HG03159 (cell line): ENCODE data around the gene SLC25A2.
"Not testable (repeated sequence)": the region's sequence is repeated elsewhere in the genome, so short reads cannot be mapped to it uniquely, and the experiment has no call there.

ENCODE experiments used
- ATAC-seq: cut with Tn5 transposase; IDR thresholded peaks from one replicate; pipeline ENCODE4 v1.9.1; 2021; ENCODE audit warnings: mild to moderate bottlenecking, moderate library complexity; ENCODE audit not compliant: unreplicated experiment

The SLC25A2 gene

GRCh38 chr5:141303756-141304155 is at the start of gene SLC25A2:
SLC25A2 (minus strand) TSS chr5:141304049; CDS start chr5:141303865, 184 bp downstream.
- no peak for ATAC-seq

GRCh38 chr5:141351591-141351990 is 47.7 kb upstream of the SLC25A2 start:
- no peak for ATAC-seq

- ATAC-seq = no peak
These were observed 46.2 kb upstream of the SLC25A2 start, which contains the start of gene PCDHGB1 for GRCh38 chr5:141349917-141350619. PCDHGB1 (plus strand) TSS chr5:141350099; CDS start chr5:141350261, 162 bp downstream.

DNA sequence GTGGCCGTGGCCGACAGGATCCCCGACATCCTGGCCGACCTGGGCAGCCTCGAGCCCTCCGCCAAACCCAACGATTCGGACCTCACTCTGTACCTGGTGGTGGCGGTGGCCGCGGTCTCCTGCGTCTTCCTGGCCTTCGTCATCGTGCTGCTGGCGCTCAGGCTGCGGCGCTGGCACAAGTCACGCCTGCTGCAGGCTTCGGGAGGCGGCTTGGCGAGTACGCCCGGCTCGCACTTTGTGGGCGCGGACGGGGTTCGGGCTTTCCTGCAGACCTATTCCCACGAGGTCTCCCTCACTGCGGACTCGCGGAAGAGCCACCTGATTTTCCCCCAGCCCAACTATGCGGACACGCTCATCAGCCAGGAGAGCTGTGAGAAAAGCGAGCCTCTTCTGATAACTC is 42.2 kb upstream of the SLC25A2 start:
- ATAC-seq = not testable (repeated sequence)

GRCh38 chr5:141345327-141345726 is 41.5 kb upstream of the SLC25A2 start:
- ATAC-seq = no peak

DNA sequence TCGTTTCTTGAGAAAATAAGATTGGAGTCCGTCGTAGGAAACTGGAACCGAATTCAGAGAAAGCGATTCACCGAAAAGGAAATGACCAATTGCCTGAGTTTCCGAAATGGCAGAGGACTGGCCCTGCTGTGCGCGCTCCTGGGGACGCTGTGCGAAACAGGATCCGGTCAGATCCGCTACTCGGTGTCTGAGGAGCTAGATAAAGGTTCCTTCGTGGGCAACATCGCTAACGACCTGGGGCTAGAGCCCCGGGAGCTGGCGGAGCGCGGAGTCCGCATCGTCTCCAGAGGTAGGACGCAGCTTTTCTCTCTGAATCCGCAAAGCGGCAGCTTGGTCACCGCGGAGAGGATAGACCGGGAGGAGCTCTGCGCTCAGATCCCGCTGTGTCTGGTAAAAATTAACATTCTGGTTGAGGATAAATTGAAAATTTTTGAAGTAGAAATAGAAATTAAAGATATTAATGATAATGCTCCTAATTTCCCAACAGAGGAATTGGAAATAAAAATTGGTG is 40.2 kb upstream of the SLC25A2 start:
- no peak for ATAC-seq

GRCh38 chr5:141343242-141343952 is 39.5 kb upstream of the SLC25A2 start, which contains the start of gene PCDHGA3:
PCDHGA3 (plus strand) TSS chr5:141343829; CDS start chr5:141344034, 205 bp downstream.
- no peak for ATAC-seq

- no peak for ATAC-seq
These were observed 38.9 kb upstream of the SLC25A2 start for GRCh38 chr5:141342773-141343172.

DNA sequence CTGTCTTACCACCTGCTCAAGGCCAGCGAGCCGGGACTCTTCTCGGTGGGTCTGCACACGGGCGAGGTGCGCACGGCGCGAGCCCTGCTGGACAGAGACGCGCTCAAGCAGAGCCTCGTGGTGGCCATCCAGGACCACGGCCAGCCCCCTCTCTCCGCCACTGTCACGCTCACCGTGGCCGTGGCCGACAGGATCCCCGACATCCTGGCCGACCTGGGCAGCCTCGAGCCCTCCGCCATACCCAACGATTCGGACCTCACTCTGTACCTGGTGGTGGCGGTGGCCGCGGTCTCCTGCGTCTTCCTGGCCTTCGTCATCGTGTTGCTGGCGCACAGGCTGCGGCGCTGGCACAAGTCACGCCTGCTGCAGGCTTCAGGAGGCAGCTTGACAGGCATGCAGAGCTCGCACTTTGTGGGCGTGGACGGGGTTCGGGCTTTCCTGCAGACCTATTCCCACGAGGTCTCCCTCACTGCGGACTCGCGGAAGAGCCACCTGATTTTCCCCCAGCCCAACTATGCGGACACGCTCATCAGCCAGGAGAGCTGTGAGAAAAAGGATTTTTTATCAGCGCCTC is 37.0 kb upstream of the SLC25A2 start:
- ATAC-seq = not testable (repeated sequence)

DNA sequence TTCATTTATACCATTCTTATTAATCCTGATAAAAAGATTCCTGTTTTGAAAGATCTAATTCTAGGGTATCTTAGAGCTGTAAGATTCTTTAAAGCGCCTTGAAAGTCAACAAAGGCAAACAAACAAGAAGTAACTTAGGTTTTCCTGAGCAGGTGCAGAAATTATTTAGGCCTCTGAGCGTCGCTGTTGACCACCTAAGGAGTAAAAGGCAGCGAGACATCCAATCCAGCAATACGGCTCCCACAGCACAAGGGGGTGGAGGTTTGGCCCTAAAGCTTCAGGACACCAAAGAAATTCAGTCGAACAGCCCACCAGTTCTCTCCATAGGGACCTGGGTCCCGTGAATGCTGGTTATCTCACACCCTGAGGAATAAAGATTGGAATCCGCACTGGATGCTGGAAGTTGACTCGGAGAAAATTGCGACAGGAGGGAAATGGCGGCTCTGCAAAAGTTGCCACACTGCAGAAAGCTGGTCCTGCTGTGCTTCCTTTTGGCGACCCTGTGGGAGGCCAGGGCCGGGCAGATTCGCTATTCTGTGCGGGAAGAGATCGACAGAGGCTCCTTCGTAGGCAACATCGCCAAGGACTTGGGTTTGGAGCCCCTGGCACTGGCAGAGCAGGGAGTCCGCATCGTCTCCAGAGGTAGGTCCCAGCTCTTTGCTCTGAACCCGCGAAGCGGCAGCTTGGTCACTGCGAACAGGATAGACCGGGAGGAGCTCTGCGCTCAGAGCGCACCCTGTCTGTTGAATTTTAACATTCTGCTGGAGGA is 34.9 kb upstream of the SLC25A2 start, which contains the start of gene PCDHGA2:
PCDHGA2 (plus strand) TSS at position 223 of the 769 bp plus-strand sequence.
- ATAC-seq = no peak

- ATAC-seq = not testable (repeated sequence)
These were observed 28.7 kb upstream of the SLC25A2 start for GRCh38 chr5:141332571-141332970.

DNA sequence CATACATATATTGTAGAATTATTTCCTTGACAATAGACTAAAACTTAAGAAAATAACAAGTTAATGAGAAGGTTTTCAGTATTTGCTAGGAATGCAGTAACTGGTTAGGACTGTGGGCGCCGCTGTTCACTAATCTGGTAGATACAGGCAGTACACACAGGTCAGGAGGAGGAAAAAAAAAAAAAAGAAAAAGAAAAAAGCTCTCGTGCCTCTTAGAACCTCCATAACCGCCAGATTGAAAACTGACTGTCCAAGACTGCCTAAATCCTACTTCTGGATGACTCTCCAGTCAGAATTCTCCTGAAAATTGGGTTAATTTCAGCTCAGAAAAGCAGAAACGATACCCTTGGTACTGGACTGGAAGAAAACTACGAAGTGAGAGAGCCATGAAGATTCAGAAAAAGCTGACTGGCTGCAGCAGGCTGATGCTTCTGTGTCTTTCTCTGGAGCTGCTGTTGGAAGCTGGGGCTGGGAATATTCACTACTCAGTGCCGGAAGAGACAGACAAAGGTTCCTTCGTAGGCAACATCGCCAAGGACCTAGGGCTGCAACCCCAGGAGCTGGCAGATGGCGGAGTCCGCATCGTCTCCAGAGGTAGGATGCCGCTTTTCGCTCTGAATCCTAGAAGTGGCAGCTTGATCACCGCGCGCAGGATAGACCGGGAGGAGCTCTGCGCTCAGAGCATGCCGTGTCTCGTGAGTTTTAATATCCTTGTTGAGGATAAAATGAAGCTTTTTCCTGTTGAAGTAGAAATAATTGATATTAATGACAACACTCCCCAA is 26.6 kb upstream of the SLC25A2 start, which contains the start of gene PCDHGA1:
PCDHGA1 (plus strand) TSS at position 216 of the 782 bp plus-strand sequence.
- ATAC-seq = peak; percentile 56

GRCh38 chr5:141328231-141328630 is 24.4 kb upstream of the SLC25A2 start:
- ATAC-seq = no peak

DNA sequence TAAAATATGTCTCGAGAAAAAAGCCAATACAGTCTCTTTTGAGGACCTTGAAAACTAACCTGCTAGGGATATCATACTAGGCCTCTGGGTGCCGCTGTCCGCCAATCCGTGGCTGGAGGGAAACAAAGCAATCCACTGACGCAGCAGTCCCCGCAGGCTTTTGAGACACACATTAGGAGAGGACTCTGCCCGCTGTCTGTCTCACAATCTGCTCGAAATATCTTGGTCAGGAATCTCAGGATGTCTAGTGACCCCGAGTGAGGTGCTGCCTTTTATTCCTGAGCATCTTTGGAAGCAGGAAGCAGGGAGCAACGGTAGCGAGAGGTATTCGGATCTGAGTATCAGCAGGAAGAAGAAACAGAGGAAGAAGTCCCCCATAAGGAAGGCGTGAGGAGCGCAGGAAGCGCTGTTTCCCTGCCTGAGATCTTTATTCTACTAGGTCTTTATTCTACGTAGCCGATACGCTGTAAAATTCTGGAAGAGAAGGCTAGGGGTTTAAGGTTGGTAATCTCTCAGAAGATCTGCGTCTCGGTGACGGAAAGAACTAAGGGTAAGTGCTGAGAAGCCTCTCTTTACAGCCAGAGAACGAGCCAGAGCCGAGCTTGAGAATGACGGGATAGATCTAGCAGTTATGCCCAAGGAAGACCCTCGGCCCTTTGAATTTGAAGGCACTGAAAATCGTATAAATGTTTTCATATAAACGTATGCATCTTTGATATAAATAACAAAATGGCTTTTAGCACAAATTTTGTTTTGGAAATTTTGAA is 22.4 kb upstream of the SLC25A2 start:
- ATAC-seq = peak; percentile 62

GRCh38 chr5:141322261-141322660 is 18.4 kb upstream of the SLC25A2 start:
- ATAC-seq = no peak

DNA sequence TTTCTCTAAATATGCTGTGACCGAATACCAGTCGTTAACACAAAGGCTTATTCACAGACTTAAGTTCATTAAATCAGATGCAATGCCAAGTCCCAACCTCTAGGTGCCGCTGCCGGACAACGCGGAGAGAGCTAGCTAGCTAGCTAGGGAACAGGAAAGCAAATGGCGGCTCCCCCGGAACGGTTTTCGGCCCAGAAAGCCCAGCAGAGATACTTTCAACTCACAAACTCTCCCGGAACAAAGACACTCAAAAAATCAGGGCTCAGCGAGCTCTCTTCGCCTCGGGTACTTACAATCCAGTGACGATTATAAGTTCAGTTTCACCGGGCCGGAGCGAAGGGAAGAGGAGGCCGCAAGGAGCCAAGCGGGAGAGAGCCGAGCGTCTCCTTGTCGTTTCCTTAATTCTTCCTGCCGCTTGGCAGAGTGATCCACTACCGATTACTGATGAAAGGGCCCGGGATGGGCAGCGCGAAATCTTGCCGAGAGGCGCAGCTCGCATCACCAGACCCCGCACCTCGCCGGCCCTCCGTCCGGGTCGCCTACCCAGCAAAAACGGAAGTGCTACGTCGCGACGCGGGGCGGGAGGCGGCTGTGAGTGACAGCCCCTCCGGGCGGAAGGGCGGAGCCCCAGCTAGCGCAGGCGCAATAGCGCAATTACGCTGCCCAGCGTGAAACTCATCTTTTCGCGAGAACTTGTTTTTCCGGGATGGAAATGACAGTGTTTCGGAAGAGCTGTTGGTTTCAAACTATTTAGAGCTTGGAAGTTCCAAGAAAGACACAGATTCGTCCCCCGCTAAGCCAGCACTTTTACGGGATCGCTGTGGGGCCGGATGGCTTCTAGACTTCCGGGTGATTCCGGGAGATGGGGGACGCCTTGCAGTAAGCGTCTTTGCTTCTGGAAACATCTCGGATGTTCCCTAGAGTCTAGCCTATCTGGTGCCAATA is 16.6 kb upstream of the SLC25A2 start, which contains the start of gene TAF7:
TAF7 (minus strand) TSS at position 560 of the 945 bp plus-strand sequence. CDS start 740 bp downstream, outside the sequence.
- ATAC-seq = peak; percentile 91

DNA sequence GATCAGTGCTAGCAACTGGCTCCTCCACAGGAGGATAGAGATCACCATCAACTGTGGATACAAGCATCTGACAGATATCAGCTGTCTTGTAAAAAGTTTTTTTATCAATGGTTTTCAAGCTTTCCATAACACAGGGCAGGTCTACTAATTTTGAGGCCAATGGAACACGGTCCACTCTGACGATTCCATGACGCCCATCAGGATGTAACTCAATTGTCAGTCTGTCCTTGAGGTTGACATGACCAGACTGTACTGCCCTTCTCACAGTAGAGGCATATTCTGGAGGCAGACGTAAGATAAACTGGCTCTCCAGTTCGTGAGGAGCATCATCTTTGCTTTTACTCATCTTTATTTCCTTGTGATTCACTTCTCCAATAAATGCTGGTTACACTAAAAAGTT is 15.8 kb upstream of the SLC25A2 start:
- no peak for ATAC-seq

DNA sequence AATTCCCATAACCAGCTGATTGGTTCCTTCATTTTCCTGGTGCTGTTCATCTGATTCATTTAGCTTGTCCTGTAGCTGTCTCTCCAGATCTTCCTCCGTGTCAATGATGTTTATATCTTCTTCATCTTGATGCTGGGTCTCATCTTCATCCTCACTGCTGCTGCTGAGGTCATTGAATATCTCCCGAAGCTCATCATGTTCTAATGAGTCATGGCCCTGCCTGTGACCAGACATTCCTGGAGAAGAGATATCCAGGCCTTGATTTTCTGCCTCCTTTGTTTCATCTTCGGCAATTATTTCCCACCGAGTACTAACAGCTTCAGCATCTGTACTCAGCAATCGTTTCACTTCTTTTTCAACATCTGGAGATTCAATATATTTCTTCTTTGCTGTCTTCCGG is 15.4 kb upstream of the SLC25A2 start:
- no peak for ATAC-seq
